IPS-20b (cell line): ENCODE data around the gene AFF2.

Source experiments
- H3K27ac ChIP-seq: one replicate; pipeline ENCODE4 v1.5.1; 2013; ENCODE audit warnings: low read length
- H3K27me3 ChIP-seq: 2 replicates; pipeline ENCODE4 v1.6.1; 2013; ENCODE audit warnings: mild to moderate bottlenecking, low read length, inconsistent platforms; ENCODE audit not compliant: insufficient read depth
- H3K36me3 ChIP-seq: 2 replicates; pipeline ENCODE4 v1.6.1; 2013; ENCODE audit warnings: low read depth, mild to moderate bottlenecking, inconsistent platforms, low read length, moderate library complexity; ENCODE audit not compliant: insufficient read depth
- H3K4me1 ChIP-seq: 2 replicates; pipeline ENCODE4 v1.6.1; 2013; ENCODE audit warnings: mild to moderate bottlenecking, control low read depth, inconsistent platforms, low read length, moderate library complexity; ENCODE audit not compliant: insufficient read depth
- H3K4me3 ChIP-seq: 2 replicates; pipeline ENCODE4 v1.5.1; 2013; ENCODE audit warnings: mild to moderate bottlenecking, low read length, inconsistent platforms
- H3K9ac ChIP-seq: 2 replicates; pipeline ENCODE4 v1.6.1; 2013; ENCODE audit warnings: low read depth, mild to moderate bottlenecking, inconsistent platforms, low read length, moderate library complexity
- H3K9me3 ChIP-seq: 2 replicates; pipeline ENCODE4 v1.6.1; 2013; ENCODE audit warnings: mild to moderate bottlenecking, low read depth, low read length, inconsistent platforms; ENCODE audit not compliant: insufficient read depth

The AFF2 gene

GRCh38 chrX:148500423-148501385 is at the start of gene AFF2:
Gene AFF2, plus strand, starts transcription at chrX:148500617. Its CDS starts 481 bp downstream, at chrX:148501098.
- H3K9me3 ChIP-seq, result no peaks in the 10 kb centered on the region
- peak within 1 kb of the TSS; percentile 65; the same call in 1 of the 2 replicates for H3K9ac ChIP-seq
- peak within 1 kb of the TSS; percentile 80 for H3K4me3 ChIP-seq
- no peaks in the 10 kb centered on the region for H3K36me3 ChIP-seq
- H3K27me3 ChIP-seq, result peaks cover 35% of the 10 kb centered on the region
- peaks cover 4% of the 10 kb centered on the region; the same call in 1 of the 2 replicates for H3K4me1 ChIP-seq
- H3K27ac ChIP-seq, result no peak within 1 kb of the TSS

- Histone ChIP-seq H3K9me3 (no peaks in the 10 kb centered on the region), H3K27ac (no peak overlapping the region), H3K4me3 (no peak overlapping the region), H3K27me3 (no peaks in the 10 kb centered on the region), H3K4me1 (no peaks in the 10 kb centered on the region), H3K9ac (no peak overlapping the region), H3K36me3 (no peaks in the 10 kb centered on the region)
Measured at GRCh38 chrX:148457279-148457678, 43.1 kb upstream of the AFF2 start.

- Histone ChIP-seq H3K9me3 (no peaks in the 10 kb centered on the region), H3K9ac (no peak overlapping the region), H3K36me3 (no peaks in the 10 kb centered on the region), H3K4me3 (no peak overlapping the region), H3K4me1 (no peaks in the 10 kb centered on the region), H3K27me3 (no peaks in the 10 kb centered on the region), H3K27ac (no peak overlapping the region)
Measured at GRCh38 chrX:148459343-148459742, 41.1 kb upstream of the AFF2 start.

GRCh38 chrX:148466292-148466691 is 34.1 kb upstream of the AFF2 start:
- no peak overlapping the region for H3K4me3 ChIP-seq
- no peaks in the 10 kb centered on the region for H3K27me3 ChIP-seq
- H3K27ac ChIP-seq, result no peak overlapping the region
- H3K9me3 ChIP-seq, result no peaks in the 10 kb centered on the region
- H3K9ac ChIP-seq, result no peak overlapping the region
- H3K36me3 ChIP-seq, result no peaks in the 10 kb centered on the region
- no peaks in the 10 kb centered on the region for H3K4me1 ChIP-seq

GRCh38 chrX:148470324-148470723 is 30.1 kb upstream of the AFF2 start:
- Histone ChIP-seq H3K4me3 (no peak overlapping the region), H3K4me1 (no peaks in the 10 kb centered on the region), H3K27ac (no peak overlapping the region), H3K9me3 (no peaks in the 10 kb centered on the region), H3K27me3 (no peaks in the 10 kb centered on the region), H3K9ac (no peak overlapping the region), H3K36me3 (no peaks in the 10 kb centered on the region)

GRCh38 chrX:148474030-148474429 is 26.4 kb upstream of the AFF2 start:
- Histone ChIP-seq H3K4me1 (no peaks in the 10 kb centered on the region), H3K4me3 (no peak overlapping the region), H3K27ac (no peak overlapping the region), H3K9me3 (no peaks in the 10 kb centered on the region), H3K27me3 (no peaks in the 10 kb centered on the region), H3K36me3 (no peaks in the 10 kb centered on the region), H3K9ac (no peak overlapping the region)

GRCh38 chrX:148492057-148492456 is 8.4 kb upstream of the AFF2 start:
- Histone ChIP-seq H3K4me1 (no peaks in the 10 kb centered on the region), H3K27ac (no peak overlapping the region), H3K27me3 (no peaks in the 10 kb centered on the region), H3K9ac (no peak overlapping the region), H3K4me3 (no peak overlapping the region), H3K9me3 (no peaks in the 10 kb centered on the region), H3K36me3 (no peaks in the 10 kb centered on the region)

GRCh38 chrX:148495176-148495575 is 5.2 kb upstream of the AFF2 start:
- H3K4me1 ChIP-seq, result no peaks in the 10 kb centered on the region
- no peak overlapping the region for H3K9ac ChIP-seq
- no peaks in the 10 kb centered on the region for H3K9me3 ChIP-seq
- no peak overlapping the region for H3K4me3 ChIP-seq
- peaks cover 16% of the 10 kb centered on the region for H3K27me3 ChIP-seq
- no peaks in the 10 kb centered on the region for H3K36me3 ChIP-seq
- H3K27ac ChIP-seq, result no peak overlapping the region

- Histone ChIP-seq H3K4me3 (no peak overlapping the region), H3K27ac (no peak overlapping the region), H3K4me1 (peaks cover 3% of the 10 kb centered on the region; the same call in 1 of the 2 replicates)
Measured at GRCh38 chrX:148498067-148498466, 2.4 kb upstream of the AFF2 start.

GRCh38 chrX:148499638-148500422 is 587 bp upstream of the AFF2 start:
- Histone ChIP-seq H3K4me1 (peaks cover 4% of the 10 kb centered on the region; the same call in 1 of the 2 replicates), H3K36me3 (no peaks in the 10 kb centered on the region), H3K27ac (no peak overlapping the region), H3K9me3 (no peaks in the 10 kb centered on the region), H3K27me3 (peaks cover 35% of the 10 kb centered on the region), H3K4me3 (peak overlapping the region; percentile 57; the same call in 1 of the 2 replicates), H3K9ac (no peak overlapping the region)

More at GRCh38 chrX:148498067-148498466, 2.4 kb upstream of the AFF2 start:
- no peaks in the 10 kb centered on the region for H3K36me3 ChIP-seq
- H3K9ac ChIP-seq, result no peak overlapping the region
- H3K9me3 ChIP-seq, result no peaks in the 10 kb centered on the region
- H3K27me3 ChIP-seq, result peaks cover 28% of the 10 kb centered on the region

GRCh38 chrX:148501386-148502066 is 1.1 kb downstream of the AFF2 start:
- Histone ChIP-seq H3K4me1 (peaks cover 4% of the 10 kb centered on the region; the same call in 1 of the 2 replicates), H3K27me3 (peaks cover 35% of the 10 kb centered on the region), H3K9ac (peak overlapping the region; percentile 65; the same call in 1 of the 2 replicates), H3K9me3 (no peaks in the 10 kb centered on the region), H3K27ac (no peak overlapping the region), H3K4me3 (peak overlapping the region; percentile 80), H3K36me3 (no peaks in the 10 kb centered on the region)
